NCI-H2196 (cell line): ENCODE measurements around the gene NACC2.
A peak's percentile ranks its signal among the peaks of the same experiment; 100 is the strongest.

Experiments
- DNase-seq: peaks from one replicate; lab custom pipeline; 2025; ENCODE audit not compliant: unreplicated experiment; lab: John Stamatoyannopoulos, UW

Gene NACC2

DNA sequence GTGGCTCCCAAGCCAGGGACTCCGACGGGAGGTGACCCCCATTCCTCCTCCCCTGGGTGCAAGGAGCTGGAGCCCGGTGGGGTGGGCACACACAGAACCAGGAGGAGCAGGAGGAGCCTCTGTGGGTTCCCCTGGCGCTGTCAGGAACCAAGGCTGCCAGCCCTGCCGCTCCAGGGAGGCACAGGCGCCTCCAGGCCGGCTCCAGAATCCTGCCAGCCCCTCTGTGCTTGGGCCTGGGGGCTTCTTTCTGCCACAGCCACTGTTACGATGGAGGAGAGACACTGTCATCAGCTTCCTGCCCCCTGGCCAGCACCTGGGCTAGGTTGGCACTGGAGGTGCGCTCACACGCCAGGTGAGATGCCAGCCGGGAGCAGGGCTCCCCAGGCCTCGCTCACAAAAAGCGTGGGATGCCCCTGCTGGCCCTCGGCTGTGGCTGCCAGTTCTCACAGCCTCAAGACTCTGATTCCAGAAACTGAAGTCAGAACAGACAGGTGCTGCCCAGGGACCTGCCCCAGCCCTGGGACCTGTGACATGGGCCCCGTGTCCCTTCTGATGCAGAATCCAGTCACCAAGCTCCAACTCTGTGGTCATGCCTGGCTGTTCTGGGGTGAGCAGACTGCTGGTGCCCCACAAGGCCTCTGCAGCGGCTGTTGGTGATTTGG, 96.5 kb downstream of the NACC2 start:
- DNase-seq = no peak

- DNase-seq = no peak
Observed at GRCh38 chr9:135998016-135998380, 97.1 kb downstream of the NACC2 start.

DNA sequence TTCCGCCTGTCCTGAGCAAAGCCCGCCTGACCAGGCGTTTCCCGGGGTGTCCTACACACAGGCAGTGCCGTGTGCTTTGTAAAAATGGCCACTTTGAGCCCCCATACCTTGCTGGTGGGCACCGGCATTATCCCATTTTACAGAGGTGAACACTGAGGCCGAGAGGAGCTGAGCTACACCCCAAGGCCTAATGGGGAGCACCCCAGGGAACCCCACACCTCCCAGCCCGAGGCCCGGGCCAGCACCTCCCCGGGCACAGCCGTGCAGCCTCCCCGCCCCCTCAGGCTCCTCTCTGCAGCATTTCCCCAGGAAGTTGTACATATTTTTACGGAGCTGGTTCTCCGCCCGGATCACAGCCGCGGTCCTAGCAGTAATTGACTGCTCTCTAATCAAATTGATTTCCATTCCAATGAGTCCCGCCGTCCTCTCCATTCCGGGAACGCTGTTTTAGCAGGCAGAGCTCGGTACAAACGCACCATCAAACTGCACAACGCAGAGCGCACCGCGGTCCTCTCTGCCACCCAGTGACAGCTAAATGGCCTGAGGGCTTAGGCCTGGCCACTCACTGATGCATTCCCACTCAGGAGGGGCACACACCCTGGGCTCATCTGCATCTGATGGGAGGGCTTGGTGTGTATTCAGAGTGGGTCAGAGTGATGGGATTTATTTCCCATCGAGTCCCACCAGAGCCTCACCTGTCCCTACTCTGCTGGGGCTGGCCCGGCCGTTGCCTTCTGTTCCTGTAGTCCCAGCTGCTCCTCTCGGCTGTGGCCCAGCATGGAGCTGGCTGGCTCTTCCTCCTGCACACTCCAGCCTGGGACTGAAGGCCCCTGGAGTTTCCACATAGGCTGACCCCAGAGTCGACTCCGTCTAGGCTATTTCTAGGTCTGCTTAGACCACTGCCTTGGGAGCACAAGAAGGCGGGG, 97.7 kb downstream of the NACC2 start:
- DNase-seq = no peak

DNA sequence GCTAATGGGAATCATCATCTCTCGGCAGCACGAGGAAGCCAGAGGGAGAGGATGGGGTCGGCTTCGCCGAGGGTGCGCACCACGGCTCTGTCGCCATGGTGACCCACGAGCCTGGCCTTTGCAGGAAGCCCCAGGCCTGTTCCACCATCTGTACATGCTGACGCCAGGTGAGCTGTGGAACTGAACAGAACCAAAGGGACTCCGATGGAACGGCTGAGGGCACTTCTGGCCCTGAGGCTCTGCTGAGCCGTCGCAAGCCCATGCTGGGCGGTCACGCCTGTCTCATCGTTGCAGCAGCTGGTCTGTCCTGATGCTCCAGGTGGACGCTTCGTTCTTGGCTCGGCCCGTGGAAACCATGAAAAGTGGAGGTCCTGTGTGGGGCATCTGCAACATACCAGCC, 99.3 kb downstream of the NACC2 start:
- DNase-seq = no peak

DNA sequence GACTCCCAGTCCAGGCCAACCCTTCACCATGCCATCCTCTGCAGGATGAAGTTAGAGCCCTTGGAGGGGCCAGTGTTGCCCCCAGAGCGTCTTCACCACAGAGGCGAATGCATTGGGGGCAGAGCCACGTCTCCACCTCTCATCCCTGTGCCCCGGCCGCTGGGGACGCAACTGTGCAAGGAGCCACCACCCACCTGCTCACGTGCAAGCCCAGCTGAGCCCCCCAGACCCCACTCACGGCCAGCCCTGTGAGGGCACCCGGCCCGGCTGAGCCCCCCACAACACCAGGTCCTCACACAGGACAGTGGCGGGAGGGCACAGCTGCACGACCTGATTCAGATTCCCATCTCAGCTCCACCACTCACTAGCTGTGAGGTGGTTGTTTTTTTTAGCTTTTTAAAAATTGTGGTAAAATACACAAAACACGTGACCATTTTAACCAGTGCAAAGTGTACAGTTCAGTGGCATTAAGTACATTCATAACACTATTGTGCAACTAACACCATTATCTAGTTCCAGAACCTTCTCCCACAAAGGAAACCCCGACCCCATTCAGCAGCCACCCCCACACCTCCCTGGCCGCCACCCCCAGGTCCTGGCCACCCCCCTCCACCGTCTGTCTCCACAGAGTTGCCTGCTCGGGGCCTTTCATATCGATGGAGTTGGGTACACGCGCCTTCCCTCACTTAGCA, 100.4 kb downstream of the NACC2 start:
- no peak for DNase-seq

- no peak for DNase-seq
Observed at GRCh38 chr9:135993765-135994500, 101.2 kb downstream of the NACC2 start.

- no peak for DNase-seq
Observed at GRCh38 chr9:135993409-135993742, 101.7 kb downstream of the NACC2 start.

- DNase-seq = peak; percentile 65
Observed at GRCh38 chr9:135992486-135993408, 102.3 kb downstream of the NACC2 start.

GRCh38 chr9:135991771-135992170, 103.3 kb downstream of the NACC2 start:
- DNase-seq = no peak

DNA sequence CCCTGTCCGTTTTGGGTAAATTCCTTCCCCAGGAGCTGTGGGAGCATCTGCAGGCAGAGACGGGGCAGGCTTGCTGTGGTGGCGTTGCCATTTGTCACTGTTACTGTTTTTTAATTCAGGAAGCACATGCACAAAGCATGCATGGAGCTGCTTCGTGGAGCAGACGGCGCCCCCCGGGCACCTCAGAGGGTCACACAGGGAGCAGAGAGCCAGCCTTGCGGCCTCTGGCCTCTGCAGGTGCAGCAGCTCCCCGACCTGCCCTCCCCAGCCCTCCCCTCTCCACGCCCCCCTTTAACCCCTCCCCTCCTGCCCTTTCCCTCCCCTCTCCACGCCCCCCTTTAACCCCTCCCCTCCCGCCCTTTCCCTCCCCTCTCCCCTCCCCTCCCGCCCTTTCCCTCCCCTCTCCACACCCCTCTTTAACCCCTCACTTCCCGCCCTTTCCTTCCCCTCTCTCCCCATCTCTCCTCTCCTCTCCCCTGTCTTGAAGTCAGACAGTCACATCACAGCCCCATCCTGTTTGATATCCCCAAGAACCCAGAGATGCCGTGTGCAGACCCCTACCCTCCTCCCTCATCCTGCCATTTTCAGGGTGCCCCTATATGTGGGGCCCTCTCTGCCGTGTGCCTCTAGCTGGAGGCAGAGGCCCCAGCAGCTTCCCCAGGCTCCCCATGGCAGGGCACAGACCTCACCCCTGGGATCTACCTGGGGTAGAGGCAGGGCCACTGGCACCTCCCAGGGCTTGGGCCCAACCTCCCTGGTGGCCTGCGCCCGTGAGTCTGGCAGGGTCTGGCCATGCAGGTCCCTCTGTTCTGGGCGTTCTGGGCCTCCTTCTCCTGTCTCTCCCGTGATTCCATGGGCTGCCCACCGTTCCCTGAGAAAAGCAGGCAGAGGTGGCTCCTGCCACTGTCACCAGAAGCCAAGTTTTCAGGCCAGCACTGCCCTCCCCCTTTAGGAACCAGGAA, 104.3 kb downstream of the NACC2 start:
- peak; percentile 82 for DNase-seq

DNA sequence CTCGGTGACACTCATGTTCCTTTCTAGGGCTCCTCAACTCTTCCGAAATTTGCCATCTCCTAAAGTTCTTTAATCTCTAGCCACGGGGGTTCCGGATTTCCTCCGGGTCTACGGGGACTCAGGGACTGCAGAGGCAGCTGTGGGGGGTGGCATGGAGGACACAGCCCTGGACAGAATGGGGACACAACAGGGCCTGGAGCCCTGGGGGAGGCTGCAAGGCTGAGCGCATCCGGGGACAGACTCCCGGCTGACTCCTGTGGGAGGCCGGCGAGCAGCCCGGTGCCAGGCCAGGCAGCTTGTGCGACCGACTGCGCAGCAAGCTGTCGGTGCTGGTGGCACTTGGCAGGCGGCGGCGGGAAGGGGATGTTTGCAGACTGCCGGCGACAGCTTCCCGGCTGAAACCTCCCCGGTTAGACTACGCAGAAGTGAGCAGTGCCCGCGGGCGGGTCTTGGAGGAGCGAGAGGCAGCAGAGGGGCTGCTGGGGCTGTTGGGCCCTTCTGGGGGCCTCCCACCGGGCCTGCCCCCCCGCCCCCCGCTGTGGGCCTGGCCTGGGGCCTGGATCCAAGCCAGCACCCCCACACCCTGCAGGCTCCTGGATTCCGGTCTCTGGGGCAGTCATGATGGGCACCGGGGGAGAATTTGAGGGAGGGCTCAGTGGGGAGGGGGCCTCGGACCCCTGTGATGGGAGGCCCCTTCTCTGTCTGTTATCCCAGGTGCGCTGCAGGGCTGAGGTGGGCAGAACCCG, 105.2 kb downstream of the NACC2 start:
- no peak for DNase-seq

DNA sequence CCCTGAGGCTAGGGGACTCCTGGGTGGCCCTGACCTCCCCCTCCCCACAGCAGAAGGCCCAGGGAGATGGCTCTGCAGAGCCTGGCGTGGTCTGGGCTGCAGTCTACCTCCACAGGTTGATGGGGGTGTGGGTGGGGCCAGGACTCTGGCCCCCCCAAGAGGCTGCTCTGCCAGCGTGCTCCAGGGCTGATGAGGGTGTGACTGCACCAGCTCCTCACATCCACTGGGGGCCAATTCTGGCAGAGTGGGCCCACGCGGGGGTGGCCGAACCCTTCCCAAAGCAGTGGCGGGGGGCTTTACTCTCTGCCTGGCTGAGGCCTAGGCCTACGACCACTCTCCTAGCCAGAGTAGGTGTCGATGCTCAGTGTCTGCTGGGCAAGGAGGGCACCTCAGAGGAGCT, 105.9 kb downstream of the NACC2 start:
- no peak for DNase-seq

- DNase-seq = no peak
Observed at GRCh38 chr9:135988493-135988892, 106.6 kb downstream of the NACC2 start.

DNA sequence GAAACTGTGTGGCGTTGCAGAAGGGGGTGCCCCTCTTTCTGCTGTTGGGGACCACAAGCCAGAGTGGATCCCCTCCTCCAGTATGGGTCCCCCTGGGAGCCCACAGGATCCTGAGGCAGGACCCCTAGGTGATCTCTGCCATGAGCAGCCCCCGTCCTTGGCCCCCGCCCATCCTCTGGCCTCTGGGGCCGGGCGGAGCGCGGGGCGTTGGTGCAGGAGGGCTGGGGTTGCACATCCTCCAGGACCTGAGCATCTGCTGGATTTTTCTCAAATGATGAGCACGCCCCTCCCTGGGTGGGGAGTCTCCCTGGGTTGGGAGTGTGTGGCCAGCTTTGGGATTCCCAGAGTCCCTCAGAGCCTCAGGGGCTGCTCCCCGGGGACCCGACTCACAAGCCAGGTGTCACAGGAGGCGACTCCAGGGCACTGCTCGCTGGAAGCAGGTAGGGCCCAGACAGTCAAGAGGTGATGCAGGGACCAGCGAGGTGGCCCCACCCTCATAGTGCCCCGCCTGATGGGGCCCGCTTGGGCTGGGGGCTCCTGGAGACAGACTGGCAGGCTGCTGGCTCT, 107.2 kb downstream of the NACC2 start:
- DNase-seq = no peak

DNA sequence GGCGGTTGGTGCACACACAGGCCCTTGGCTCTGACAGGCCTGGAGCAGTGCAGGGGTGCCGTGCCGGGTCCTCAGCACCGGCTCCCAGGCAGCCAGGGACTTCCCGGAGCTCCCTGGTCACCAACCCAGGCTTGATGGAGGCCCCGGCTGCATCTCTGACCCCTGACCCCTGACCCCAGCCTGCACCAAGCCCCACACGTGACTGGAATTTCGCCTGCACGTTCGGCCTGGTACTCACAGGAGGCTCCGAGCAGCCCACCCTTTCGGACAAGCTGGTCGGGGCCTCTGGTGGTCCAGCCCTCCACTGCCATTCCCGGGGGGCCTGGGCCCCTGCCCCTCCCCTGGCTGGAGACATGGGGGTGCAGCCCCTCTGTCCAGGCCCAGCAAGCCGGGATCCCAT, 108.5 kb downstream of the NACC2 start:
- DNase-seq = no peak

DNA sequence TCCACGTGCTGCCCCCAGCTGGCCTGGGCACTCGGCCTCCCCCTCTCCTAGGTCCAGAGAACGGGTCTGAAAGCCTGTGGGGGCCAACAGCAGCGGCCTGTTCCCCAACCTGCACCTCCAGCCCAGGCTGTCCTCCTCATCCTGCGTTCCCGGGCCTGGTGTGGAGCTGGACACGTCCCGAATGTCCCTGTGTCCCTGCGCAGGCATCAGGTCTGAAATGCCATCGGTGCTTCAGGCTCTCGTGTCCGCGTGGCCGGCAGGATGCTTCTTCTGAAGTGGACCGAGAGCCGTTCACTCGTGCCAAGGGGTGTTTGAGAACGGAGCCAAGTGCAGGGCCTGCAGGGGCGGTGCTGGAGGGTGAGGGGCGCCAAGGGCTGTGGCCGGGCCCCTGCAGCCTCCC, 109.2 kb downstream of the NACC2 start:
- DNase-seq = no peak

- no peak for DNase-seq
Observed at GRCh38 chr9:135985459-135985774, 109.7 kb downstream of the NACC2 start.

DNA sequence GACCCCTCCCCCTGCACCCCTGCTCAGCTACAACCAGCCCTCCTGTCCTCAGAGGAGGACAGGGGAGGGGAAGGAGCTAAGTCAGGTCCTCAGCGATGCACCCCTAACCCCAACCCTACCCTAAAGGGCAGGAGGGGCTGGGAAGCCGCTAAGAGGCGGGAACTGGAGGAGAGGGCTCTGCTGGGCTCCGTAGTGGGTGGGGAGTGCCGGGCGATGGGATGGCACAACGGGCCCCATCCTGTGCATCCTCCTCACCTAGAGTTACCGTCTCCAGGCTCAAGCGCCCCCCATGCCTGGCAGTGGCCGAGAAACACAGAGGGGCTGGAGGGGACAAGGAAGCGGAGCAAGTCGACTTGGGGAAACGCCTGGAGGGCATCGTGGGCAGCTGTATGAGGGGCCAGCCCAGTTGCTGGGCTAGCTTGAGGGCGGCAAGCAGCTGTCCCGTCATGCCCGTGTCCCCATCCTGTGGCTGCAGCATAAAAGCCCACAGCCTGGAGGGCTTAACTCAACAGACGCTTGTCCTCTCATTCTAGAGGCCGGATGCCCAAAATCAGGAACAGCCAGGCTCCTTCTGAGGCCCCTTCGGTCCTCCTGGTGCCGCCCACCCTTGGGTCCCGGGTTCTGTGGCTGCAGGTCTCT, 110.9 kb downstream of the NACC2 start:
- DNase-seq = no peak
